Mesenchymal stem cell (in vitro differentiated cells and primary cell): ENCODE data around the gene UGT1A10.

Experiments
- DNase-seq: peaks from one replicate; pipeline ENCODE4 v3.0.0-alpha.2; 2013
- H2AFZ ChIP-seq: one replicate; pipeline ENCODE4 v1.6.1; 2013; ENCODE audit warnings: low read depth, mild to moderate bottlenecking, control low read depth, inconsistent platforms, low read length, moderate library complexity
- H2AK5ac ChIP-seq: 2 replicates; pipeline ENCODE4 v1.6.1; 2013; ENCODE audit warnings: low read length, moderate library complexity, mild to moderate bottlenecking, inconsistent platforms; ENCODE audit not compliant: severe bottlenecking
- H2BK120ac ChIP-seq: one replicate; pipeline ENCODE4 v1.6.1; 2013; ENCODE audit warnings: low read depth, mild to moderate bottlenecking, inconsistent platforms, low read length, moderate library complexity
- H2BK12ac ChIP-seq, 2 experiments: one replicate each; pipeline ENCODE4 v1.6.1; 2013; ENCODE audit warnings: inconsistent platforms in 2 of 2, low read length in 2 of 2, mild to moderate bottlenecking in 2 of 2, moderate library complexity in 2 of 2, control low read depth in 1 of 2
- H2BK15ac ChIP-seq: one replicate; pipeline ENCODE4 v1.6.1; 2013; ENCODE audit warnings: mild to moderate bottlenecking, low read depth, inconsistent platforms; ENCODE audit not compliant: poor library complexity, severe bottlenecking
- H2BK5ac ChIP-seq: 2 replicates; pipeline ENCODE4 v1.6.1; 2013; ENCODE audit warnings: low read depth, mild to moderate bottlenecking, low read length, control low read depth, inconsistent platforms; ENCODE audit not compliant: poor library complexity, severe bottlenecking
- H3K14ac ChIP-seq, 2 experiments: one replicate each; pipeline ENCODE4 v1.6.1; 2013; ENCODE audit warnings: inconsistent platforms in 2 of 2, low read length in 2 of 2, control low read depth in 1 of 2, mild to moderate bottlenecking in 1 of 2, moderate library complexity in 1 of 2
- H3K18ac ChIP-seq, 2 experiments: one replicate each; pipeline ENCODE4 v1.6.1; 2013; ENCODE audit warnings: inconsistent platforms in 2 of 2, low read length in 2 of 2, control low read depth in 1 of 2, low read depth in 1 of 2, mild to moderate bottlenecking in 1 of 2
- H3K23ac ChIP-seq, 2 experiments: one replicate each; pipeline ENCODE4 v1.6.1; 2013; ENCODE audit warnings: inconsistent platforms in 2 of 2, low read length in 2 of 2, mild to moderate bottlenecking in 2 of 2, moderate library complexity in 2 of 2, control low read depth in 1 of 2
- H3K27ac ChIP-seq: 2 replicates; pipeline ENCODE4 v1.5.1; 2013; ENCODE audit warnings: mild to moderate bottlenecking, moderate library complexity, low read length, control low read depth, inconsistent platforms; ENCODE audit not compliant: poor library complexity, severe bottlenecking
- H3K27me3 ChIP-seq, 2 experiments: 2 replicates each; pipeline versions ENCODE4 v1.6.1 to v1.7.0; 2013; ENCODE audit warnings: low read length in 2 of 2, mild to moderate bottlenecking in 2 of 2, moderate library complexity in 2 of 2, control low read depth in 1 of 2, inconsistent platforms in 1 of 2; ENCODE audit not compliant: control insufficient read depth in 1 of 2, insufficient read depth in 1 of 2
- H3K36me3 ChIP-seq, 2 experiments: 2 replicates each; pipeline versions ENCODE4 v1.6.1 to v1.7.0; 2013; ENCODE audit warnings: low read length in 2 of 2, control low read depth in 1 of 2, inconsistent platforms in 1 of 2, low read depth in 1 of 2, mild to moderate bottlenecking in 1 of 2; ENCODE audit not compliant: insufficient read depth in 2 of 2, control insufficient read depth in 1 of 2
- H3K4ac ChIP-seq, 2 experiments: one replicate each; pipeline ENCODE4 v1.6.1; 2013; ENCODE audit warnings: inconsistent platforms in 2 of 2, low read length in 2 of 2, mild to moderate bottlenecking in 2 of 2, moderate library complexity in 2 of 2, control low read depth in 1 of 2, low read depth in 1 of 2
- H3K4me1 ChIP-seq: 2 replicates; pipeline ENCODE4 v1.6.1; 2013; ENCODE audit warnings: low read depth, low read length, control low read depth; ENCODE audit not compliant: control insufficient read depth, insufficient read depth
- H3K4me2 ChIP-seq: 2 replicates; pipeline ENCODE4 v1.6.1; 2013; ENCODE audit warnings: low read length, mild to moderate bottlenecking, inconsistent platforms; ENCODE audit not compliant: poor library complexity, severe bottlenecking
- H3K4me3 ChIP-seq, 2 experiments: 2 replicates each; pipeline versions ENCODE4 v1.5.1 to v1.7.0; 2013; ENCODE audit warnings: low read length in 2 of 2, mild to moderate bottlenecking in 2 of 2, control low read depth in 1 of 2, low read depth in 1 of 2; ENCODE audit not compliant: insufficient read depth in 1 of 2
- H3K79me1 ChIP-seq: replicated peaks from 2 replicates; pipeline ENCODE4 v1.6.1; 2013; ENCODE audit warnings: mild to moderate bottlenecking, control low read depth, low read length, inconsistent platforms; ENCODE audit not compliant: poor library complexity, severe bottlenecking
- H3K9ac ChIP-seq: 2 replicates; pipeline ENCODE4 v1.7.0; 2013; ENCODE audit warnings: mild to moderate bottlenecking, low read length, moderate library complexity
- H3K9me3 ChIP-seq: 2 replicates; pipeline ENCODE4 v1.7.0; 2013; ENCODE audit warnings: mild to moderate bottlenecking, low read length; ENCODE audit not compliant: control insufficient read depth
- H4K8ac ChIP-seq: one replicate; pipeline ENCODE4 v1.6.1; 2013; ENCODE audit warnings: inconsistent platforms, mild to moderate bottlenecking, low read length, moderate library complexity
- H4K91ac ChIP-seq: one replicate; pipeline ENCODE4 v1.6.1; 2013; ENCODE audit warnings: mild to moderate bottlenecking, low read length, inconsistent platforms
- WGBS: methylation state at CpG from one replicate; pipeline ENCODE4 v1.1.7; 2013; ENCODE audit warnings: mixed read lengths; 5-methylcytosine and 5-hydroxymethylcytosine counted together

The UGT1A10 gene

GRCh38 chr2:233680361-233681045 lies 44.3 kb downstream of the UGT1A10 start:
- H2AFZ ChIP-seq, result no peak overlapping the region
- H4K91ac ChIP-seq, result no peak overlapping the region
- H3K27me3 ChIP-seq, result peaks cover 0 to 3% of the 10 kb centered on the region in 2 experiments
- 82% methylated on average over 4 of the region's 4 CpGs for WGBS
- H2AK5ac ChIP-seq, result no peak overlapping the region
- no peak for DNase-seq
- H3K14ac ChIP-seq, result no peak overlapping the region
- H3K4me2 ChIP-seq, result no peak overlapping the region
- no peak overlapping the region for H3K18ac ChIP-seq
- no peak overlapping the region for H2BK15ac ChIP-seq
- no peak overlapping the region for H3K9ac ChIP-seq
- no peaks in the 10 kb centered on the region for H3K36me3 ChIP-seq
- H3K4me1 ChIP-seq, result no peaks in the 10 kb centered on the region
- no peaks in the 10 kb centered on the region for H3K9me3 ChIP-seq
- H4K8ac ChIP-seq, result no peak overlapping the region
- no peak overlapping the region for H3K4ac ChIP-seq
- no peak overlapping the region for H3K4me3 ChIP-seq
- H2BK12ac ChIP-seq, result no peak overlapping the region
- H3K79me1 ChIP-seq, result no peaks in the 10 kb centered on the region
- no peak overlapping the region for H2BK5ac ChIP-seq
- H3K23ac ChIP-seq, result no peak overlapping the region
- no peak overlapping the region for H2BK120ac ChIP-seq
- no peak overlapping the region for H3K27ac ChIP-seq

GRCh38 chr2:233681521-233682099 lies 45.4 kb downstream of the UGT1A10 start, which contains the start of gene UGT1A7:
UGT1A7 (plus strand) TSS chr2:233681901; CDS start chr2:233681938, 37 bp downstream.
- H3K27ac ChIP-seq, result no peak within 1 kb of the TSS
- H3K4me2 ChIP-seq, result no peak within 1 kb of the TSS
- H2AK5ac ChIP-seq, result no peak within 1 kb of the TSS
- H3K4me1 ChIP-seq, result no peaks in the 10 kb centered on the region
- H4K8ac ChIP-seq, result no peak within 1 kb of the TSS
- H3K27me3 ChIP-seq, result peaks cover 0 to 3% of the 10 kb centered on the region in 2 experiments
- H3K36me3 ChIP-seq, result no peaks in the 10 kb centered on the region
- no peak within 1 kb of the TSS for H2BK12ac ChIP-seq
- H3K4ac ChIP-seq, result no peak within 1 kb of the TSS
- no peak within 1 kb of the TSS for H3K23ac ChIP-seq
- H4K91ac ChIP-seq, result no peak within 1 kb of the TSS
- no peak within 1 kb of the TSS for H3K18ac ChIP-seq
- H2BK15ac ChIP-seq, result no peak within 1 kb of the TSS
- H2BK120ac ChIP-seq, result no peak within 1 kb of the TSS
- H2AFZ ChIP-seq, result no peak within 1 kb of the TSS
- H3K4me3 ChIP-seq, result no peak within 1 kb of the TSS
- 64% methylated on average over 4 of the region's 5 CpGs for WGBS
- H3K9me3 ChIP-seq, result no peaks in the 10 kb centered on the region
- no peak for DNase-seq
- H3K14ac ChIP-seq, result no peak within 1 kb of the TSS
- H3K9ac ChIP-seq, result no peak within 1 kb of the TSS
- no peaks in the 10 kb centered on the region for H3K79me1 ChIP-seq
- no peak within 1 kb of the TSS for H2BK5ac ChIP-seq

DNA sequence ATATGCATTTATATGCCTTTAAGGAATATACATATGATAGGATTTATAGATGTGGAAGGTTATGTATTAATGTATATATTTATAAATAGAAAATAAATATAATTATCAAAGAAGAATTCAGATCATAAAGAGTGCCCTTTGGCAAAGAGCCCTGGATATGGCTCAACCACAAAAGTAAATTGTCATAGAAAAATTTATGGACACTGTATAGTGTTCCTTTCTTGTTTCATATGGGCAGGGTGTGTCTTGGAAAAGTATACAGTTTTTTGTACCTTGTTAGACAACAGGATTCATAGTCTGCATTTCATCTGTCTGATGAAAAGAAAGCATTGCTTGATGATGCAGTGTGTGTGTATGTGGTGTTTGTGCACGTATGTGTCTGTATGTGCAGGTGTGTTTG lies 48.4 kb downstream of the UGT1A10 start:
- Histone ChIP-seq H2AFZ (no peak overlapping the region), H3K27ac (no peak overlapping the region), H3K4ac (no peak overlapping the region), H3K36me3 (no peaks in the 10 kb centered on the region), H2BK12ac (no peak overlapping the region), H3K23ac (no peak overlapping the region), H3K9ac (no peak overlapping the region), H3K4me1 (no peaks in the 10 kb centered on the region), H2BK120ac (no peak overlapping the region), H2BK15ac (no peak overlapping the region), H3K27me3 (peaks cover 0 to 5% of the 10 kb centered on the region in 2 experiments), H3K18ac (no peak overlapping the region), H3K9me3 (no peaks in the 10 kb centered on the region), H3K4me2 (no peak overlapping the region), H3K14ac (no peak overlapping the region), H4K91ac (no peak overlapping the region), H2AK5ac (no peak overlapping the region), H3K4me3 (no peak overlapping the region), H3K79me1 (no peaks in the 10 kb centered on the region), H2BK5ac (no peak overlapping the region), H4K8ac (no peak overlapping the region)
- DNase-seq, result no peak
- 67% methylated on average over 1 of the region's 1 CpG for WGBS

- H3K18ac ChIP-seq, result no peak overlapping the region
- no peak overlapping the region for H2AFZ ChIP-seq
- H3K4me1 ChIP-seq, result no peaks in the 10 kb centered on the region
- 93% methylated on average over 4 of the region's 5 CpGs for WGBS
- H3K36me3 ChIP-seq, result no peaks in the 10 kb centered on the region
- no peak overlapping the region for H3K9ac ChIP-seq
- H3K4ac ChIP-seq, result no peak overlapping the region
- H2BK12ac ChIP-seq, result no peak overlapping the region
- H4K8ac ChIP-seq, result no peak overlapping the region
- peak; percentile 2 for DNase-seq
- no peak overlapping the region for H2BK5ac ChIP-seq
- H3K14ac ChIP-seq, result no peak overlapping the region
- H3K27ac ChIP-seq, result no peak overlapping the region
- H3K23ac ChIP-seq, result no peak overlapping the region
- H3K27me3 ChIP-seq, result peaks cover 0 to 13% of the 10 kb centered on the region in 2 experiments
- no peak overlapping the region for H3K4me3 ChIP-seq
- H2AK5ac ChIP-seq, result no peak overlapping the region
- no peak overlapping the region for H2BK15ac ChIP-seq
- H3K4me2 ChIP-seq, result no peak overlapping the region
- no peaks in the 10 kb centered on the region for H3K79me1 ChIP-seq
- H4K91ac ChIP-seq, result no peak overlapping the region
- no peak overlapping the region for H2BK120ac ChIP-seq
- H3K9me3 ChIP-seq, result no peaks in the 10 kb centered on the region
Observed at GRCh38 chr2:233686928-233687327, 50.7 kb downstream of the UGT1A10 start.
